Thymus (tissue), 11 donors: ENCODE results near the gene CDH15. TPM values are rescaled to one million over a fixed set of nuclear protein-coding genes. Genes with fewer than 3 reads are reported as not detected.
"Not testable (repeated sequence)": the region's sequence is repeated elsewhere in the genome, so short reads cannot be mapped to it uniquely, and the experiment has no call there.

ENCODE experiments used
- DNase-seq, 9 donors: peaks; one replicate each; pipeline ENCODE4 v3.0.0-alpha.2; 2013; ENCODE audit warnings: low spot score in 9 of 9, low read depth in 6 of 9, missing footprints in 1 of 9
- H3K27ac ChIP-seq, 2 donors: one replicate each; pipeline ENCODE4 v1.5.1; 2013; ENCODE audit warnings: control low read depth in 1 of 2, low read depth in 1 of 2, low read length in 1 of 2, mild to moderate bottlenecking in 1 of 2, moderate library complexity in 1 of 2
- H3K27me3 ChIP-seq, 2 donors: one replicate each; pipeline ENCODE4 v1.5.1; 2013; ENCODE audit warnings: low read length in 1 of 2; ENCODE audit not compliant: control insufficient read depth in 2 of 2, insufficient read depth in 1 of 2
- H3K36me3 ChIP-seq, 2 donors: one replicate each; pipeline ENCODE4 v1.5.1; 2013; ENCODE audit warnings: low read length in 1 of 2, mild to moderate bottlenecking in 1 of 2, moderate library complexity in 1 of 2; ENCODE audit not compliant: control insufficient read depth in 2 of 2, insufficient read depth in 2 of 2
- H3K4me1 ChIP-seq, 2 donors: one replicate each; pipeline ENCODE4 v1.5.1; 2013; ENCODE audit warnings: low read length in 2 of 2; ENCODE audit not compliant: control insufficient read depth in 2 of 2, insufficient read depth in 2 of 2
- H3K4me3 ChIP-seq, 2 donors: one replicate each; pipeline ENCODE4 v1.5.1; 2013; ENCODE audit warnings: low read length in 2 of 2, control low read depth in 1 of 2, mild to moderate bottlenecking in 1 of 2
- H3K9me3 ChIP-seq, 2 donors: one replicate each; pipeline ENCODE4 v1.5.1; 2013; ENCODE audit warnings: low read length in 1 of 2, mild to moderate bottlenecking in 1 of 2; ENCODE audit not compliant: control insufficient read depth in 2 of 2, insufficient read depth in 1 of 2
- WGBS: extraction: QIAGEN DNeasy Blood & Tissue Kit; methylation state at CpG from one replicate; pipeline ENCODE4 v1.1.7; 2013; 5-methylcytosine and 5-hydroxymethylcytosine counted together
- polyA plus RNA-seq: library from polyadenylated mRNA; stranded (reverse); fragments of 200-250 nt; gene quantifications from one replicate; pipeline ENCODE4 v1.2.3, GENCODE V29; 2013
- total RNA-seq: library from RNA; stranded (reverse); fragments of 120-200 nt; gene quantifications from one replicate; pipeline ENCODE4 v1.2.4, GENCODE V29; 2013
- donor health status: healthy.

The CDH15 gene
- total and polyA plus RNA-seq, 2 donors = 0.19 to 0.23 TPM

DNA sequence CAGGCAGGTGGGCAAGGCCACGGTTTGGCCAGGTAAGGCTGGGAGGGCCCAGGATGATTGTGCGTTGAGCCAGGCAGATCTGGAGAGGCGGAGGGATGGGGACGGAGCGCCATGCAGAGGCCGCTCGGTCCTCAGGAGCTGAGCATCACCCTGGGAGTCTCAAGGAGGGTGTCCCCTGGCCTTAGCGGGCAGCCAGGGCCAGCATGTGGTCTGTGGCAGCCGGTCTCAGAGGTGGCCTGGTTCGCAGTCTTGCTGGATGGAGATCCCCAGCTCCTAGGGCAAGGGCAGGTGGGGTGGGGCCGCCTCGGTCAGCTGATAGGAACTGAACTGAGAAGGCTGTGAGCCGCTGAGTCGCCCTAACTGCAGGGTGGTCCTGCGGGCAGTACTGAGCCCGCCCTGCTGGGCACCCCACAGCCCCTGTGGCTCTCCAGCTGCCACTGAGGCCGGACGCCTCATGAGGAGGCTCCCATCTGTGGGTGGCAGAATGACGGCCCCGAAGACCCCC is 11.6 kb upstream of the CDH15 start:
- no peak for DNase-seq
- peaks cover 0 to 5% of the 10 kb centered on the region in 2 donors for H3K27me3 ChIP-seq
- no peaks in the 10 kb centered on the region for H3K36me3 ChIP-seq
- peaks cover 24 to 57% of the 10 kb centered on the region in 2 donors for H3K4me1 ChIP-seq
- no peak overlapping the region for H3K4me3 ChIP-seq
- WGBS = 98% methylated on average over 20 of the region's 20 CpGs
- no peak overlapping the region for H3K27ac ChIP-seq
- H3K9me3 ChIP-seq = peaks cover 0 to 16% of the 10 kb centered on the region in 2 donors

DNA sequence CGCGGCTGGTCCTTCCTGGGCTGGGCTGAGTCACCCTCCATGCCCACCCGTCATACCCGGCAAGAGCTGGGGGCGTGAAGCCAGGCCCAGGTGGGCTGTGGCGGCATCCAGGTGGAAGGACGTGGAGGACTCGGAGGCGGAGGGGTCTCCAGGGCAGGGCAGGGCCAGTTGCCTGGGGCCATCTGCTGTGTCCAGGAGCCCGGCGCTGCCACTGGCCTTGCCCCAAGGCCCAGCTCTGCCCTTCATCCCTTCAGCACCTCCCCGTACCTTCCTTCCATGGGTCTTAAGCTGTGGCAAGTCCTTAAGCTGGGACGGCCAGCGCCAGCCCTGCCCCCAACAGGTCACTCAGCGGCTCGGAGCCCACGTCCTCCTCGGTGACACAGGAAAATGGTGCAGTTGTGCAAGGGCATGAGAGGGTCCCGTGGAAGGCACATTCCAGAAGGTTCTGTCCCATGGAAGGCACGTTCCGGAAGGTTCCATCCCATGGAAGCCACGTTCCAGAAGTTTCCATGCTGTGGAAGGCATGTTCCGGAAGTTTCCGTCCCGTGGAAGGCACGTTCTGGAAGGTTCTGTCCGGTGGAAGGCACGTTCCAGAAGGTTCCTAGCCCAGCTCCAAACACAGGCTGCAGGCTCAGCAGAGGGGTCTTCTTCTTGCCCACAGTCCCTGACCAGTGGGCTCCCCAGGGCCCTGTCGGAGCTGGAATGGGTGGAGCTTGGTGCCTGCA is 10.4 kb upstream of the CDH15 start:
- H3K27me3 ChIP-seq = peaks cover 0 to 5% of the 10 kb centered on the region in 2 donors
- peaks cover 0 to 16% of the 10 kb centered on the region in 2 donors for H3K9me3 ChIP-seq
- peaks cover 20 to 51% of the 10 kb centered on the region in 2 donors for H3K4me1 ChIP-seq
- H3K36me3 ChIP-seq = no peaks in the 10 kb centered on the region
- 95% methylated on average over 29 of the region's 29 CpGs for WGBS
- DNase-seq = no peak
- H3K27ac ChIP-seq = no peak overlapping the region
- no peak overlapping the region for H3K4me3 ChIP-seq

DNA sequence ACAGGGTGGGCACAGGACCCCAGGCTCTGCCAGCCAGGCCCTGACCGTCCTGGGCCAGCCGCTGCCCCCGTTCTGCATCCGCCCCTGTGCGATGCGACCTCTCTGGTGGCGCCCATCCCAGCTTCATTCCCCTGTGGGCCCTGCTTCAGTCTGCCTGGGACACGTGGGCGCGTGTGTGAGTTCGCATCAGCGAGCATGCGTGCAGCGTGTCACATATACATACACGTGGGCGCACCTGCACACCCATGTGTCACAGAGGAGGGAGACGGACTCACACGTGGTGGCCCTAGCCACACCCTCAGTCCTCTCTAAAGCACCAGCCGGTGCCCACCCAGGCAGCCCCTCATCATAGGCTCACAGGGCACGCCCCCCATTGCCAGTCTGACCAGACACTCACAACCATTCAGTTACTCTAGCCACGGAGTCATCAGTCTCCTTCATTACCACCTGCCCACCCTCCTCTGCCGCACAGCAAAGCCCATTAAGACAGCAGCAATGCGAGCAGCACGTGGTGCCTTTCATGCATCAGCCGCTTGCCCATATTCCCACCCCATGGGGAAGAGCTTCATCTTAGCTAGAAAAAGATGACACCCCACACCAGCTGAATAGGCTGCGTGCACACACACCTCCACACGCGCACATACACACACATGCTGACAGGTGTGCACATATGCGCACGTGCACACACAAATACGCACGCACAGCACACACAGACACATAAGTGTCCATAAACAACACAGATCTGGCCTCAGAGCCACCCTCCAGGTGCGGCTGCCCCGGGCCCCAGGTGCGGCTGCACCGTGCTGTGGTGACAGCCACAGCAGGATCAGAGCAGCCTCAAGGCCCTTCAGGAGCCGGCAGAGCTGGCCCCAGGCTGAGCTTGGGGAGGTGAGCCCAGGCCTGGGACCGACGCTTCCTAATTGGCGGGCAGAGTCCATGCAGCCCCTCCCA is 9.5 kb upstream of the CDH15 start:
- Histone ChIP-seq H3K9me3 (peaks cover 0 to 18% of the 10 kb centered on the region in 2 donors), H3K27me3 (peaks cover 0 to 5% of the 10 kb centered on the region in 2 donors), H3K4me1 (peaks cover 16 to 50% of the 10 kb centered on the region in 2 donors), H3K27ac (peak overlapping the region in 1 of 2 donors; percentile 23), H3K36me3 (no peaks in the 10 kb centered on the region), H3K4me3 (no peak overlapping the region)
- DNase-seq = peak in 1 of 9 donors; percentile 56
- 88% methylated on average over 40 of the region's 40 CpGs for WGBS

DNA sequence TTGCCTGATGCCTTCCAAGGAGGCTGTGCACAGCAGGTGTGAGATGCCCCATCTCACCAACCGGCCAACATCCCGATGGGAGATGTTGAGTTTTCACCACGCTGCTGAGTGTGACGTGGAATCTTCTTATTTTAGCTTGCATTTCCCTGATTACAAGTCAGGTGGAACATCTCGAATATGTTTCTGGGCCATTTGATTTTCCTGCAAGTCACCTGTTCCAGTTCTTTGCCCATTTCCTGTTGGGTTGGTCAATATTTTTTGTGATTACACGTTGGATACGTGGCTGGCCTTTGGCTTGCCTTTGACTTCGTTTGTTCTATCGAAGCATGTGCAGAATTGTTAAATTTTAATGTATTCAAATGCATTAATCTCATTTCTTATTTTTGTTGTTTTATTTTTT is 8.3 kb upstream of the CDH15 start:
- H3K4me1 ChIP-seq = peaks cover 19 to 57% of the 10 kb centered on the region in 2 donors
- no peak for DNase-seq
- WGBS = 96% methylated on average over 9 of the region's 9 CpGs
- no peak overlapping the region for H3K27ac ChIP-seq
- peaks cover 0 to 21% of the 10 kb centered on the region in 2 donors for H3K9me3 ChIP-seq
- H3K36me3 ChIP-seq = no peaks in the 10 kb centered on the region
- H3K27me3 ChIP-seq = peaks cover 0 to 5% of the 10 kb centered on the region in 2 donors
- no peak overlapping the region for H3K4me3 ChIP-seq

DNA sequence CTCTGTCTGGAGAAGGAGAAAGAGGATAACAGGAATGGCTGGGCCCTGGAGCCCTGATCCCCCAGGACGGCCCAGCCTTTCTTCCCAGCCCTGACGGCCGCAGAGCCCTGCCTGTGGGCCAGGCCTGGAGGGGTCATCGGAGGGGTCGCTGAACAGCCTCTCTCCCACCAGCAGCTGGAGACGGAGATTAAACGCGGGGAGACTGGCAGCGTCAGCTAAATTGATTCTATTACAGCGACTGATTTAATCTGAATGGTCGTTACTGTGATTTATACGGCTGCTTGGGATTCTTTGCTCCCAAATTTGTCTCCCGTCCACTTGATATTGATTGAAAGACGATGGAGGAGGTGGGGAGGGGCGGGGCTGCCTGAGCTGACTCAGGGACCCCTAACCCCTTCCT is 7.1 kb upstream of the CDH15 start:
- peaks cover 0 to 11% of the 10 kb centered on the region in 2 donors for H3K27me3 ChIP-seq
- H3K4me1 ChIP-seq = peaks cover 19 to 58% of the 10 kb centered on the region in 2 donors
- WGBS = 94% methylated on average over 15 of the region's 15 CpGs
- H3K36me3 ChIP-seq = no peaks in the 10 kb centered on the region
- H3K9me3 ChIP-seq = peaks cover 0 to 13% of the 10 kb centered on the region in 2 donors
- H3K4me3 ChIP-seq = no peak overlapping the region
- no peak overlapping the region for H3K27ac ChIP-seq
- no peak for DNase-seq

DNA sequence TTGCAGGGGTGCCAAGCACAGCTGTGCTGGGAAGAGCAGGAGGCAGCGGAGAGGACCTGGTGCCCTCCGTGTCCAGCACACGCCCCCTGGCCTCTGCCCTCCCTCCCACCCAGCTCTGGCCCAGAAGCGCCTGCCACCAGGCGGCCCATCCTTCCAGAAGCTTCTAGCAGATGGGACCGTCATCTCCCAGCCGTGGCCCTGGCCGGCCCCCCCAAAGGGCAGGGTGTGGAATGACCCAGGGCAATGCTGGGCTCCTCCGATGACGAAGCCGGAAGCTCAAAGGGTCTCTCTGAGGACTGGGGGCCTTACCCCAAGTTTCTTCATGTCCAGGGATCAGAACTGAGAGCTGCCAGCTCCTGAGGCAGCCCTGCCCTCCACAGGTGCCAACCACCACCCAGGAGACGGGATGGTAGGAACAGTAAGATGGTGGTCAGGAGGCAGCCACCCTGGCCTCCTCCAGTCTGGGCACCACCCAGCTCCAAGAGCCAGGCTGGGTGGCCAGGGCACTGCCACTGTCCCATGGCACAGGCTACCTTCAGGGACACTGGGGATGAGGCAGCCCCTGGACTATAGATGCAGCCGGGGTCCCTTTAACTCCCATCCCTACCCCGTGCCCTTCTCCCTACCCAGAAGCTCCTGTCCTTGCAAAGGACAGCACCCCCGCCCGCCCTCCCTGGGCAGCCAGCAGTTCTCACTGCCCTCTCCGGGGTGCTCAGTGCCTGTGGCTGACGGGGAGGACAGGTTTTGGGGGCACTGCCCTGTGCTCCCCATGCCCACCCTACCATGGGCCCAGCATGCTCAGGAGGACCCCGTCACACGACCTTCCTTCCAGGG is 6.5 kb upstream of the CDH15 start:
- Histone ChIP-seq H3K36me3 (no peaks in the 10 kb centered on the region), H3K27ac (no peak overlapping the region), H3K4me1 (peaks cover 19 to 64% of the 10 kb centered on the region in 2 donors), H3K27me3 (peaks cover 0 to 15% of the 10 kb centered on the region in 2 donors), H3K9me3 (peaks cover 0 to 8% of the 10 kb centered on the region in 2 donors), H3K4me3 (no peak overlapping the region)
- WGBS = 98% methylated on average over 20 of the region's 20 CpGs
- no peak for DNase-seq

DNA sequence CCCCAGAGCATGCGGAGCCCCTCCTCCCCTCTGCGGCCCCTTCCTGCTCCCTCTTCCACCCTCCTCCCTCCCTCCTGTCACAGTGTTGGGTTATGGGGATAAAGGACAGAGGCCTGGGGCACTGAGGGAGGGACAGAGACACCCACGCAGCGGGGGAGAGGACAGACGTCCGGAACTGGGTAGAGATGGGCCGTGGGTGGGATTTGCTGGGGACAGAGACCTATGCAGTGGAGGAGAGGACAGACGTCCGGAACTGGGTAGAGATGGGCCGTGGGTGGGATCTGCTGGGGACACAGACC is 5.9 kb upstream of the CDH15 start:
- Histone ChIP-seq H3K27me3 (peaks cover 0 to 20% of the 10 kb centered on the region in 2 donors), H3K9me3 (peaks cover 0 to 11% of the 10 kb centered on the region in 2 donors), H3K4me1 (peaks cover 23 to 70% of the 10 kb centered on the region in 2 donors)
- WGBS = 96% methylated on average over 10 of the region's 10 CpGs
- H3K36me3 ChIP-seq, DNase-seq, H3K27ac ChIP-seq, H3K4me3 ChIP-seq: not testable (repeated sequence)

DNA sequence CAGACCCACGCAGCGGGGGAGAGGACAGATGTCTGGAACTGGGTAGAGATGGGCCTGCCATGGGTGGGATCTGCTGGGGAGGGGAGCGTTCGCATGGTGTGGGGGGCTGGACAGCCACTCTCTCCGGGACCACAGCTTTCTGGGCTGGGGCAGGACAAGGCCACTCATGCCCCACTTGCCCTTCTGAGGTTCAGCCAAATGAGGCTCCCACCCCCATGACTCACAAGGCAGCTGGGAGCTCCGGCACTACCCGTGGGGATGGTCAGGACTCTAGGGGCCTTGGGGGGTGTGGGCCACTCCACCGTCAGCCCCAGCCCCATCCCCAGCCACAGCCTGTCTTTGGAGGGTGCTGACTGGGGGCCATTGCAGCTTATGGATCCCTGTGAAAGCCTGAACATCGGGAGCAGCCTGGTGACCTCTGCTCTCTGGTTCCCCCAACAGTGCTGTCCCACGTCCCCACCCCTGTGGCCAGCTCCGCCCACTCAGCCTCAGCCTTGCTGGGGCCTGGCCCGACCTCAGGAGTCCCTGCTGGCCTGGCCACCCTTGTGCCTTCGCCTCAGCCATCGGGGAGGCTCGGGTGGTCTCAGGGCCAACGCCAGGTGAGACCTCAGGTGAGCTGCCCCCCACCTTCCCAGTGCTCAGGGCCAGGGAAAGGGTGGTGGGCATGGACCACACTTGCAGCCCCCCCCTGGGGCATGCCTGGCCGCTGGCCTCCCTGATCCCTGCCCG is 4.7 kb upstream of the CDH15 start:
- Histone ChIP-seq H3K27me3 (peaks cover 0 to 29% of the 10 kb centered on the region in 2 donors), H3K9me3 (peaks cover 0 to 14% of the 10 kb centered on the region in 2 donors), H3K36me3 (no peaks in the 10 kb centered on the region), H3K4me3 (no peak overlapping the region), H3K4me1 (peaks cover 26 to 73% of the 10 kb centered on the region in 2 donors), H3K27ac (no peak overlapping the region)
- WGBS = 89% methylated on average over 18 of the region's 18 CpGs
- DNase-seq = no peak
